Activated T-cell treated with anti-CD3 and anti-CD28 coated beads, Interleukin-2, amount 50 U/mL, for 24 hours (primary cell): ENCODE measurements around the gene PCDHB9.
"Not testable (repeated sequence)": the region's sequence is repeated elsewhere in the genome, so short reads cannot be mapped to it uniquely, and the experiment has no call there.

Source experiments
- DNase-seq: peaks from one replicate; pipeline ENCODE4 v3.0.0-alpha.2; 2020
- H3K27ac Mint-ChIP-seq: 2 replicates; pipeline ENCODE4 v1.8.0; 2020; ENCODE audit warnings: mild to moderate bottlenecking, mixed read lengths
- H3K27me3 Mint-ChIP-seq: 2 replicates; pipeline ENCODE4 v1.8.0; 2020; ENCODE audit warnings: mixed read lengths
- H3K36me3 Mint-ChIP-seq: 2 replicates; pipeline ENCODE4 v1.8.0; 2020; ENCODE audit warnings: low read depth, mixed read lengths
- H3K4me1 Mint-ChIP-seq: 2 replicates; pipeline ENCODE4 v1.8.0; 2020; ENCODE audit warnings: low read depth, mixed read lengths
- H3K4me3 Mint-ChIP-seq: 2 replicates; pipeline ENCODE4 v1.8.0; 2020; ENCODE audit warnings: mild to moderate bottlenecking, moderate library complexity, mixed read lengths
- H3K9me3 Mint-ChIP-seq: 2 replicates; pipeline ENCODE4 v1.8.0; 2020; ENCODE audit warnings: mixed read lengths

Gene PCDHB9

GRCh38 chr5:141186897-141187512, at the start of gene PCDHB9:
Gene PCDHB9 (plus strand): TSS chr5:141187161. CDS start chr5:141187319, 158 bp downstream.
- Mint-ChIP-seq H3K9me3 (peaks cover 27% of the 10 kb centered on the region), H3K27me3 (peaks cover 83% of the 10 kb centered on the region), H3K36me3 (peaks cover 13% of the 10 kb centered on the region), H3K4me1 (peaks cover 3% of the 10 kb centered on the region), H3K4me3 (no peak within 1 kb of the TSS), H3K27ac (no peak within 1 kb of the TSS)
- no peak for DNase-seq

- H3K4me3 Mint-ChIP-seq, H3K27ac Mint-ChIP-seq, DNase-seq, H3K4me1 Mint-ChIP-seq, H3K36me3 Mint-ChIP-seq: not testable (repeated sequence)
- H3K27me3 Mint-ChIP-seq: peaks cover 39% of the 10 kb centered on the region
- H3K9me3 Mint-ChIP-seq: peaks cover 45% of the 10 kb centered on the region
These were observed 49.6 kb upstream of the PCDHB9 start for GRCh38 chr5:141137346-141137745.

GRCh38 chr5:141149812-141150211, 37.1 kb upstream of the PCDHB9 start, which contains the start of gene PCDHB6:
Gene PCDHB6 (plus strand): TSS chr5:141150057. CDS start chr5:141150258, 201 bp downstream.
- DNase-seq: no peak
- H3K27ac Mint-ChIP-seq: no peak within 1 kb of the TSS
- no peak within 1 kb of the TSS for H3K4me3 Mint-ChIP-seq
- H3K36me3 Mint-ChIP-seq: peaks cover 9% of the 10 kb centered on the region
- H3K27me3 Mint-ChIP-seq: peaks cover 61% of the 10 kb centered on the region
- peaks cover 5% of the 10 kb centered on the region for H3K4me1 Mint-ChIP-seq
- peaks cover 25% of the 10 kb centered on the region for H3K9me3 Mint-ChIP-seq

GRCh38 chr5:141150224-141150992, 36.6 kb upstream of the PCDHB9 start:
- Mint-ChIP-seq H3K4me3 (no peak overlapping the region), H3K27ac (no peak overlapping the region), H3K27me3 (peaks cover 63% of the 10 kb centered on the region), H3K9me3 (peaks cover 25% of the 10 kb centered on the region), H3K36me3 (peaks cover 9% of the 10 kb centered on the region), H3K4me1 (peaks cover 5% of the 10 kb centered on the region)
- no peak for DNase-seq

GRCh38 chr5:141150993-141151325, 36.0 kb upstream of the PCDHB9 start:
- no peak for DNase-seq
- Mint-ChIP-seq H3K27ac (no peak overlapping the region), H3K4me3 (no peak overlapping the region), H3K9me3 (peaks cover 27% of the 10 kb centered on the region), H3K36me3 (peaks cover 9% of the 10 kb centered on the region), H3K4me1 (peaks cover 5% of the 10 kb centered on the region), H3K27me3 (peaks cover 69% of the 10 kb centered on the region)

GRCh38 chr5:141151632-141152031, 35.3 kb upstream of the PCDHB9 start:
- peaks cover 32% of the 10 kb centered on the region for H3K9me3 Mint-ChIP-seq
- not testable (repeated sequence) for H3K27ac Mint-ChIP-seq, DNase-seq, H3K4me1 Mint-ChIP-seq, H3K4me3 Mint-ChIP-seq
- H3K27me3 Mint-ChIP-seq: peaks cover 75% of the 10 kb centered on the region
- H3K36me3 Mint-ChIP-seq: peaks cover 11% of the 10 kb centered on the region

- Mint-ChIP-seq H3K36me3 (peaks cover 11% of the 10 kb centered on the region), H3K9me3 (peaks cover 35% of the 10 kb centered on the region), H3K27me3 (peaks cover 80% of the 10 kb centered on the region)
- not testable (repeated sequence) for H3K27ac Mint-ChIP-seq, H3K4me3 Mint-ChIP-seq, DNase-seq, H3K4me1 Mint-ChIP-seq
These were observed 34.9 kb upstream of the PCDHB9 start for GRCh38 chr5:141152096-141152495.

- DNase-seq: no peak
- H3K4me3 Mint-ChIP-seq: no peak overlapping the region
- peaks cover 10% of the 10 kb centered on the region for H3K36me3 Mint-ChIP-seq
- H3K9me3 Mint-ChIP-seq: peaks cover 35% of the 10 kb centered on the region
- peaks cover 66% of the 10 kb centered on the region for H3K27me3 Mint-ChIP-seq
- no peaks in the 10 kb centered on the region for H3K4me1 Mint-ChIP-seq
- H3K27ac Mint-ChIP-seq: no peak overlapping the region
These were observed 31.2 kb upstream of the PCDHB9 start for GRCh38 chr5:141155540-141156374.

GRCh38 chr5:141157356-141157755, 29.6 kb upstream of the PCDHB9 start:
- H3K4me3 Mint-ChIP-seq, H3K36me3 Mint-ChIP-seq, H3K27ac Mint-ChIP-seq, H3K4me1 Mint-ChIP-seq, DNase-seq: not testable (repeated sequence)
- Mint-ChIP-seq H3K9me3 (peaks cover 26% of the 10 kb centered on the region), H3K27me3 (peaks cover 53% of the 10 kb centered on the region)

- not testable (repeated sequence) for H3K4me1 Mint-ChIP-seq
These were observed 29.1 kb upstream of the PCDHB9 start for GRCh38 chr5:141157901-141158300.

GRCh38 chr5:141172381-141173204, 14.4 kb upstream of the PCDHB9 start, which contains the start of gene PCDHB7:
Gene PCDHB7 (plus strand): TSS chr5:141172644. CDS start chr5:141172836, 192 bp downstream.
- peaks cover 7% of the 10 kb centered on the region for H3K36me3 Mint-ChIP-seq
- no peak within 1 kb of the TSS for H3K4me3 Mint-ChIP-seq
- H3K27me3 Mint-ChIP-seq: peaks cover 41% of the 10 kb centered on the region
- H3K27ac Mint-ChIP-seq: no peak within 1 kb of the TSS
- peaks cover 15% of the 10 kb centered on the region for H3K9me3 Mint-ChIP-seq
- H3K4me1 Mint-ChIP-seq: peaks cover 2% of the 10 kb centered on the region
- no peak for DNase-seq

More at GRCh38 chr5:141157901-141158300, 29.1 kb upstream of the PCDHB9 start:
- H3K27me3 Mint-ChIP-seq: peaks cover 49% of the 10 kb centered on the region
- H3K4me3 Mint-ChIP-seq, H3K36me3 Mint-ChIP-seq, H3K27ac Mint-ChIP-seq, DNase-seq: not testable (repeated sequence)
- H3K9me3 Mint-ChIP-seq: peaks cover 26% of the 10 kb centered on the region

GRCh38 chr5:141174291-141175104, 12.5 kb upstream of the PCDHB9 start:
- not testable (repeated sequence) for DNase-seq, H3K4me1 Mint-ChIP-seq, H3K4me3 Mint-ChIP-seq, H3K36me3 Mint-ChIP-seq, H3K27ac Mint-ChIP-seq
- Mint-ChIP-seq H3K27me3 (peaks cover 27% of the 10 kb centered on the region), H3K9me3 (peaks cover 15% of the 10 kb centered on the region)

GRCh38 chr5:141175933-141176332, 11.0 kb upstream of the PCDHB9 start:
- no peak overlapping the region for H3K27ac Mint-ChIP-seq
- peaks cover 7% of the 10 kb centered on the region for H3K36me3 Mint-ChIP-seq
- no peak for DNase-seq
- no peak overlapping the region for H3K4me3 Mint-ChIP-seq
- peaks cover 2% of the 10 kb centered on the region for H3K4me1 Mint-ChIP-seq
- peaks cover 17% of the 10 kb centered on the region for H3K9me3 Mint-ChIP-seq
- peaks cover 29% of the 10 kb centered on the region for H3K27me3 Mint-ChIP-seq
